SU-DHL-6 (cell line): Measurements from ENCODE around the gene DCTN3.

ENCODE experiments used
- H2AFZ ChIP-seq: fragments of 200-600 bp; sonication (generic); 2 replicates; pipeline ENCODE4 v1.6.1; 2014; ENCODE audit warnings: low read depth, mild to moderate bottlenecking, moderate library complexity, mixed read lengths, antibody characterized with exemption, low read length; ENCODE audit not compliant: severe bottlenecking
- H3F3A ChIP-seq: fragments of 200-600 bp; shearing (Covaris generic); 2 replicates; pipeline ENCODE4 v1.6.0; 2016; ENCODE audit warnings: antibody characterized with exemption, mild to moderate bottlenecking; ENCODE audit not compliant: insufficient read depth
- H3K27ac ChIP-seq: fragments of 200-600 bp; sonication (generic); 2 replicates; pipeline ENCODE4 v1.5.1; 2016; ENCODE audit warnings: low read depth, mild to moderate bottlenecking, low read length, moderate library complexity, mixed read lengths
- H3K27me3 ChIP-seq: fragments of 200-600 bp; sonication (generic), shearing (Covaris generic); 2 replicates; pipeline ENCODE4 v1.6.0; 2014; ENCODE audit warnings: mild to moderate bottlenecking, low read length
- H3K36me3 ChIP-seq: fragments of 200-600 bp; sonication (generic); 2 replicates; pipeline ENCODE4 v1.6.1; 2014; ENCODE audit warnings: mild to moderate bottlenecking, low read length, mixed read lengths
- H3K4me2 ChIP-seq: fragments of 300-600, 200-600 bp; shearing (Covaris generic), sonication (generic); 2 replicates; pipeline ENCODE4 v1.6.0; 2014; ENCODE audit warnings: low read length, low read depth, mild to moderate bottlenecking; ENCODE audit not compliant: poor library complexity, severe bottlenecking
- H3K4me3 ChIP-seq: fragments of 200-600 bp; sonication (generic); 2 replicates; pipeline ENCODE4 v1.5.1; 2014; ENCODE audit warnings: antibody characterized with exemption, low read length, mild to moderate bottlenecking, mixed read lengths; ENCODE audit not compliant: insufficient read depth, poor library complexity, severe bottlenecking
- H3K79me2 ChIP-seq: fragments of 200-600 bp; sonication (generic); 2 replicates; pipeline ENCODE4 v1.6.1; 2014; ENCODE audit warnings: mild to moderate bottlenecking, low read length, moderate library complexity; ENCODE audit not compliant: insufficient read depth
- H3K9ac ChIP-seq: fragments of 200-600 bp; sonication (generic); 2 replicates; pipeline ENCODE4 v1.7.0; 2014; ENCODE audit warnings: mild to moderate bottlenecking, low read length
- H3K9me2 ChIP-seq: fragments of 200-600 bp; sonication (generic); replicated peaks from 2 replicates; pipeline ENCODE4 v1.6.1; 2014; ENCODE audit warnings: low read length; ENCODE audit not compliant: insufficient read depth
- H3K9me3 ChIP-seq: fragments of 200-600 bp; sonication (generic); 2 replicates; pipeline ENCODE4 v1.6.1; 2014; ENCODE audit warnings: low read length, mixed read lengths; ENCODE audit not compliant: insufficient read depth
- H4K20me1 ChIP-seq: fragments of 200-600 bp; sonication (generic); 2 replicates; pipeline ENCODE4 v1.6.1; 2014; ENCODE audit warnings: low read depth, mild to moderate bottlenecking, antibody characterized with exemption, low read length, moderate library complexity, mixed read lengths
- CTCF ChIP-seq: fragments of 200-600 bp; sonication (generic); IDR thresholded peaks from one replicate; pipeline ENCODE4 v1.5.1; 2017; ENCODE audit warnings: antibody characterized with exemption, mild to moderate bottlenecking, low read length, moderate library complexity; ENCODE audit not compliant: insufficient read depth, poor library complexity, severe bottlenecking
- EZH2phosphoT487 ChIP-seq: fragments of 200-600 bp; sonication (generic), shearing (Covaris generic); conservative IDR thresholded peaks from 2 replicates; pipeline ENCODE4 v1.6.1; 2018; ENCODE audit warnings: mild to moderate bottlenecking, antibody characterized with exemption, low read length, moderate library complexity, mixed read lengths

The DCTN3 gene

DNA sequence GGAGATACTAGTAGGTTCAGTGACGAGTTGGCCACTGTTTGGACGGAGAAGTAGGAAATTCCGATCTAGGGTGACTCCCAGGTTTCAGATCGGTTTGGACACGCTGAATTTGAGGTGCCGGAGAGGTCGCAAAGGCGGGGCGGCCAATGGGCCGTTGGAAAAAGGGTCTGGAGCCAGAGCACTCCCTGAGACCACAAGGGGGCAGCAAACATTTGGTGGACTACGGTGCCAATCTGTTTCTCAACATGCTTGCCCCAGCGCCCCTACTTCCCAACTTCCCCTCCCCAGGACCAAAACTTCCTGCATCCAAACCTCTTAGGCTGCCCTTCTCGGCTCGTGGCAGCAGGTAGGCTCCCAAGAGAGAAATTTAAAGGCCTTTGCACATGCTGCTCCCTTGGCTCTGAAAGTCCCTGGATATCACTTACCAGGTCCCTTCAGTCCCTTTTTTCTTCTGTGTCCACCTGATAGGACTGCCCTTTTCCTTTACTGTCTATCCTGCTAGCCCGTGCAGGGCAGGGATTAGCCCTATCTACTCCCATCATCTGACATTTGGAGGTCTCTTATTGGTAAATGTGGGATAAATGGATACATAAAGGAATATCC lies 7.4 kb downstream of the DCTN3 start:
- Histone ChIP-seq H3K4me2 (peak overlapping the region; percentile 80), H3K9me3 (no peaks in the 10 kb centered on the region), H3K9me2 (no peaks in the 10 kb centered on the region), H3K79me2 (no peaks in the 10 kb centered on the region), H3K9ac (peak overlapping the region; percentile 74), H4K20me1 (no peaks in the 10 kb centered on the region), H3K27me3 (no peaks in the 10 kb centered on the region), H3K36me3 (no peaks in the 10 kb centered on the region), H3F3A (0 out of 2 replicates have a peak, but pooled peaks cover 7% of the 10 kb centered on the region), H3K27ac (peak overlapping the region; percentile 41), H3K4me3 (peak overlapping the region; percentile 61), H2AFZ (peak overlapping the region; percentile 76)
- TF ChIP-seq CTCF (peak; percentile 96), EZH2phosphoT487 (no peak)

DNA sequence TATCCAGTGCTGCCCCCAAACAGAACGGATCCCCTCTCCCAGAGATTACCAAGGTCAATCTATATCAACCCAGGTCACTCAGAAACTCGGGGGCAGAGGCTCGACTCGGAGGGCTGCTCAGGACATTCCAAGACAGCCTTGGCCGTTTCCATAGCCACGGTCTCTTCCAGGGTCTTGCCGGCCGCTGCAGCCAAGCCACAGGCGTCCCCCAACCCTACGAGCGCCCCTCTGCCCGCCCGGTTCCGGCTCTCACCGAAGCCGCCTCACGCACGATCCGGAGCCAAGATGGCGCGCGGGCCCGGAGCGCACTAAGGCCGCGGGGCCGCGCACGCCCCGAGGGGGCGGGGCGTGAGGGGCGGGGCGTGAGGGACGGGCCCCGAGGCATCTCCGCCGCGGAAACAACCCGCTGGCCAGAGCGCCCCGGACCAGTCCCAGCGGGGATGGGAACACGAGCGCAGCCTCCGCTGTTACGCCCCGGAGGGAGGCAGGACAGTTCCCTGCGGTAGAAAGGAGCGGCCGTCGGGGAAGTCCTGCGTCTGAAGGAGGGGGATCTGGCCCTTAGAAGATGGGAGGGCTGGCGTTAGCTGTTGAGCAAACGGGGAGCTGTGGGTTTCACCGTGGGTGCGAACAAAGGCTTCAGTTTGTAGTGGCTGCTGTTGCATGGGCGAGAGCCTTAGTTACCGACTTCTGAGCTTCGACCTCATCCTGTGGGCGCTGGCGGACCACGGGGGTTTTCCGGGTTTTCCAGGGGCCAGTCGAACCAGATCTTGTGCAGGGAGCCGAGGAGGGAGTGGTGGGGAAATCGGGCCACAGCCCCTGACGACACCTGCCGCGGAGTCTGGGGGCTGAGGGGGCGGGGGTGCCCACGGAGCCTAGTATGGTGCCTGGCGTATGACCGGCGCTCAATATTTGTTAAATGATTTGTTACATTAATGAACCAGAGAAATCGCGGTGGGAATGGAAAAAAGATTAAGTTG lies 8.2 kb downstream of the DCTN3 start, which contains the start of gene RPP25L:
TSS of gene RPP25L (minus strand) at position 287 of the 977 bp plus-strand sequence. CDS start 801 bp downstream, outside the sequence.
- peak within 1 kb of the TSS; percentile 61 for H3K4me3 ChIP-seq
- no peaks in the 10 kb centered on the region for H3K27me3 ChIP-seq
- H3F3A ChIP-seq: 0 out of 2 replicates have a peak, but pooled peaks cover 7% of the 10 kb centered on the region
- TF ChIP-seq CTCF (no peak), EZH2phosphoT487 (no peak)
- H3K9me3 ChIP-seq: no peaks in the 10 kb centered on the region
- peak within 1 kb of the TSS; percentile 76 for H2AFZ ChIP-seq
- no peaks in the 10 kb centered on the region for H4K20me1 ChIP-seq
- no peaks in the 10 kb centered on the region for H3K79me2 ChIP-seq
- peak within 1 kb of the TSS; percentile 41 for H3K27ac ChIP-seq
- no peaks in the 10 kb centered on the region for H3K9me2 ChIP-seq
- H3K4me2 ChIP-seq: peak within 1 kb of the TSS; percentile 80
- H3K36me3 ChIP-seq: no peaks in the 10 kb centered on the region
- peak within 1 kb of the TSS; percentile 74 for H3K9ac ChIP-seq

- no peak for TF ChIP-seq CTCF
- TF ChIP-seq EZH2phosphoT487: no peak
- Histone ChIP-seq H4K20me1 (no peaks in the 10 kb centered on the region), H3K27ac (peak overlapping the region; percentile 9; the same call in 1 of the 2 replicates), H3K4me2 (peak overlapping the region; percentile 80), H3K4me3 (peak overlapping the region; percentile 61), H3F3A (0 out of 2 replicates have a peak, but pooled peaks cover 7% of the 10 kb centered on the region), H3K79me2 (no peaks in the 10 kb centered on the region), H3K9me2 (no peaks in the 10 kb centered on the region), H3K36me3 (no peaks in the 10 kb centered on the region), H3K27me3 (no peaks in the 10 kb centered on the region), H2AFZ (peak overlapping the region; percentile 76), H3K9me3 (no peaks in the 10 kb centered on the region), H3K9ac (peak overlapping the region; percentile 74)
Measured at GRCh38 chr9:34611251-34611810, 9.0 kb downstream of the DCTN3 start.
